Tibial artery (tissue), 4 donors: ENCODE measurements around the gene C4orf54.

Experiments
- DNase-seq, 2 donors: peaks; one replicate each; pipeline ENCODE4 v3.0.0-alpha.2; 2019
- H3K27ac ChIP-seq, 2 donors: fragments of 200-600 bp; sonication (generic) in 1 of 2; 1 replicate in 1 of 2; 2 replicates in 1 of 2; pipeline ENCODE4 v1.5.1; 2018 to 2019; ENCODE audit warnings: mild to moderate bottlenecking in 1 of 2
- H3K27me3 ChIP-seq, 2 donors: fragments of 200-600 bp; sonication (generic) in 1 of 2; one replicate each; pipeline versions ENCODE4 v1.5.1 to v1.6.0; 2016 to 2019
- H3K36me3 ChIP-seq, 3 donors: fragments of 200-600 bp; sonication (generic) in 2 of 3; one replicate each; pipeline ENCODE4 v1.5.1; 2016 to 2019; ENCODE audit warnings: mild to moderate bottlenecking in 2 of 3
- H3K4me1 ChIP-seq, 4 donors: fragments of 200-600 bp; sonication (generic) in 2 of 4; 1 replicate in 3 of 4; 2 replicates in 1 of 4; pipeline ENCODE4 v1.5.1; 2016 to 2019
- H3K4me3 ChIP-seq, 2 donors: fragments of 200-600 bp; sonication (generic) in 1 of 2; 1 replicate in 1 of 2; 2 replicates in 1 of 2; pipeline ENCODE4 v1.5.1; 2018 to 2019; ENCODE audit warnings: mild to moderate bottlenecking in 2 of 2
- H3K9me3 ChIP-seq, 3 donors: fragments of 200-600 bp; sonication (generic) in 1 of 3; one replicate each; pipeline ENCODE4 v1.5.1; 2016 to 2019
- intact Hi-C: fragments of 100-400 bp; cut with DNase I; formaldehyde crosslinking; loops from one replicate; pipeline ENCODE4 v1.15.0; 2023; ENCODE audit warnings: low total_unique reads
- TF ChIP-seq, protein P1 (sequence below), 2 experiments: fragments of 200-600 bp in 1 of 2; fragments of 450-650 bp in 1 of 2; IDR thresholded peaks; one replicate each; pipeline ENCODE4 v1.5.1; 2017 to 2019; ENCODE audit warnings: antibody characterized with exemption in 2 of 2, mild to moderate bottlenecking in 1 of 2, moderate library complexity in 1 of 2

The C4orf54 gene

DNA sequence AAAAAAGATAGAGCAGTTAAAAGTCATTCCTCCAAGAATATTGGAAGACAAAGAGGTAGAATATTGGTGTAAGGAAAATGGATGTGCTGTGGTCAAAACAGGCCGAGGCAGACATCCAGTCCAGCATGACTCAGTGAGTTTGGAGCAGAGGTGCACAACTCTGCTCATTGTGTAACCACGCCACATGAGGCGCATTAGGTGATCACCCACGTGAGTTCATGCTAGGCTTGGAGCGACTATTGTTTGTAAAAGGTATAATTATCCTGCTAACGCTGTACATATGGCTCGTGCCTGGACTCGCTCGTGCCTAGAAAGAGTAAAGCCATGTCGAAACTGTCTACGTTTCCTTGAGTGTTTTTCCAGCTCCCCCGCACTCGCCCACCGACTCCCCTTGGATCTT, 23.9 kb downstream of the C4orf54 start:
- H3K36me3 ChIP-seq, result no peaks in the 10 kb centered on the region
- H3K4me1 ChIP-seq, result no peaks in the 10 kb centered on the region
- H3K4me3 ChIP-seq, result no peak overlapping the region
- no peak overlapping the region for H3K27ac ChIP-seq
- TF ChIP-seq, protein P1, sequence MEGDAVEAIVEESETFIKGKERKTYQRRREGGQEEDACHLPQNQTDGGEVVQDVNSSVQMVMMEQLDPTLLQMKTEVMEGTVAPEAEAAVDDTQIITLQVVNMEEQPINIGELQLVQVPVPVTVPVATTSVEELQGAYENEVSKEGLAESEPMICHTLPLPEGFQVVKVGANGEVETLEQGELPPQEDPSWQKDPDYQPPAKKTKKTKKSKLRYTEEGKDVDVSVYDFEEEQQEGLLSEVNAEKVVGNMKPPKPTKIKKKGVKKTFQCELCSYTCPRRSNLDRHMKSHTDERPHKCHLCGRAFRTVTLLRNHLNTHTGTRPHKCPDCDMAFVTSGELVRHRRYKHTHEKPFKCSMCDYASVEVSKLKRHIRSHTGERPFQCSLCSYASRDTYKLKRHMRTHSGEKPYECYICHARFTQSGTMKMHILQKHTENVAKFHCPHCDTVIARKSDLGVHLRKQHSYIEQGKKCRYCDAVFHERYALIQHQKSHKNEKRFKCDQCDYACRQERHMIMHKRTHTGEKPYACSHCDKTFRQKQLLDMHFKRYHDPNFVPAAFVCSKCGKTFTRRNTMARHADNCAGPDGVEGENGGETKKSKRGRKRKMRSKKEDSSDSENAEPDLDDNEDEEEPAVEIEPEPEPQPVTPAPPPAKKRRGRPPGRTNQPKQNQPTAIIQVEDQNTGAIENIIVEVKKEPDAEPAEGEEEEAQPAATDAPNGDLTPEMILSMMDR (IDR thresholded peaks at IDR 0.05), result no peak
- no peaks in the 10 kb centered on the region for H3K9me3 ChIP-seq
- no peaks in the 10 kb centered on the region for H3K27me3 ChIP-seq
- DNase-seq, result no peak
- intact Hi-C loops, result no loop called here

DNA sequence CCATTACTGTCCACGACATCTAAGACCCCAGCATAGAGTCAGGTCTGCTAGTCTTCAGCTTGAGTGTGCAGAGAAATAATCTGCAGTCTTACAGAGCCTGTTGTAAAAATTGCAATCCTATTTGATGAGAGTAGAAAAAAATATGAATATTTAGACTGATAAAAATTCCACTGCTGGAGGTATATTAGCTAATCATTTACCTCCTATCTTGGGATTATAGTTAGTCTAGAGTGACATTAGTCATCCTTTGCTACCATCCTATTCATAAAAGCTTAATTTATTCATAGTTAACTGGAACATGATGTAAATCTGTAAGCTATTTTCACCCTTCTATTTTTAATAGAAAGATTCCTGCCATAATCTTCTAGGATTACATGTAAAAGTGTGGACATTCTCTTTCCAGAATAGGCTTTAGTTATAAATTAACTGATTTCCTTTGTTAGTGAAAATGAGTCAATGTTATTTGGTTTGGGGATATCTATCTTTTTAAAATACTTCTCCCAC, 26.7 kb downstream of the C4orf54 start:
- intact Hi-C loops, result no loop called here
- H3K36me3 ChIP-seq, result no peaks in the 10 kb centered on the region
- TF ChIP-seq, protein P1 (IDR thresholded peaks at IDR 0.05), result no peak
- no peak for DNase-seq
- H3K4me3 ChIP-seq, result no peak overlapping the region
- no peaks in the 10 kb centered on the region for H3K4me1 ChIP-seq
- H3K9me3 ChIP-seq, result no peaks in the 10 kb centered on the region
- no peak overlapping the region for H3K27ac ChIP-seq
- no peaks in the 10 kb centered on the region for H3K27me3 ChIP-seq

DNA sequence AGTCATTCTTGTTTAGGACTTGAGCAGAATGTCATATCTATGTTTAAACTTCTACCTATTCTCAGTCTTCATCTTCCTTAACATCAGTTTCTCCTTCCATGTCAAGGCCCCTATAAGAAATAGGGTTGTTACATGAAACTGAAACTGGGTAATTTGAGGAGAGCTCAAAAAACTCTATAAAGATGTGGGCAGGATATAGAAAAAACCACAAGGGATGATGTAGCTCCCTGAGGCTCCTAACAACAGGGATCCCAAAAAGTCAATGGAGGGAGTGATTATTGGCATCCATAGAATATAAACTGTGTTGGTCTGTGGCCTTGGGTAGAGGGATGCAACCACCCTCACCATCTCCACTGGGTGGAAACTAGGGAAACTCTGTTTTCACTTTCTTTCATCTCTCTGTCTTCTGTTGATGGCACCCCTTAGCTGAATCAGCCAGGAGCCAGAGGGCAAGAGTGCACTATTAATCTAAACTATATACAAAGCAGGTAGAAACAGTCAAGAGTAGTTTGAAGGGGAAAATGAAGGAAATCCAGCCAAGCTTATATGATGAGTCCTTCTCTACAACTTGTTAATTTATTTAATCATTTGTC, 27.6 kb downstream of the C4orf54 start:
- Histone ChIP-seq H3K27ac (no peak overlapping the region), H3K4me1 (no peaks in the 10 kb centered on the region), H3K4me3 (no peak overlapping the region), H3K9me3 (no peaks in the 10 kb centered on the region), H3K27me3 (no peaks in the 10 kb centered on the region), H3K36me3 (no peaks in the 10 kb centered on the region)
- intact Hi-C loops, result no loop called here
- TF ChIP-seq, protein P1 (IDR thresholded peaks at IDR 0.05), result no peak
- no peak for DNase-seq

DNA sequence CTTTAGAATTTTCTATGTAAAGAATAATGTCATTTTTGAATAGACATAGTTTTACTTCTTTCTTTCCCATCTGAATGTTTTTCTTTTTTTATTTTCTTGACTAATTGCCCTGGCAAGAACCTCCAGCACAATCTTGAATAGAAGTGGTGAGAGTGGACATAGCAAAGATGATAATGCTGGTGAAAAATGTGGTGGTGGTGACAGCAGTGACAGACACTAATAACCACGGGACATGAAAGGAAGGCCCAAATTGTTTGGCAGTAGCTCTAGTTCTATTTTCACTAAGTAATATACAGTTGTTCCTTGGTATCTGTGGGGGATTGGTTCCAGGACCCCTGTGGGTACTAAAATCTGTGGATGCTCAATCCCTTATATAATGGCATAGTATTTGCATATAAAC, 29.6 kb downstream of the C4orf54 start:
- intact Hi-C loops, result no loop called here
- no peak overlapping the region for H3K27ac ChIP-seq

GRCh38 chr4:99625369-99625768, 32.3 kb downstream of the C4orf54 start:
- H3K4me3 ChIP-seq, result no peak overlapping the region
- no peaks in the 10 kb centered on the region for H3K36me3 ChIP-seq
- H3K27me3 ChIP-seq, result no peaks in the 10 kb centered on the region
- peaks cover 0 to 7% (median 0%) of the 10 kb centered on the region in 4 donors for H3K4me1 ChIP-seq
- DNase-seq, result no peak
- no peaks in the 10 kb centered on the region for H3K9me3 ChIP-seq
- intact Hi-C loops, result no loop called here
- TF ChIP-seq, protein P1 (IDR thresholded peaks at IDR 0.05), result no peak
- H3K27ac ChIP-seq, result no peak overlapping the region

More for the DNA sequence above, 29.6 kb downstream of the C4orf54 start:
- Histone ChIP-seq H3K9me3 (no peaks in the 10 kb centered on the region), H3K4me1 (no peaks in the 10 kb centered on the region), H3K27me3 (no peaks in the 10 kb centered on the region), H3K36me3 (no peaks in the 10 kb centered on the region), H3K4me3 (no peak overlapping the region)
- no peak for DNase-seq
- TF ChIP-seq, protein P1 (IDR thresholded peaks at IDR 0.05), result no peak
